ENCODE results near the gene NRIP1.
A peak's percentile ranks its signal among the peaks of the same experiment; 100 is the strongest.

The NRIP1 gene

GRCh38 chr21:15054606-15055239 lies 10.1 kb downstream of the NRIP1 start:
- Histone ChIP-seq H3K4me1 (ENCODE audit: control insufficient read depth, insufficient read depth, low read depth, low read length) (peaks cover 3% of the 10 kb centered on the region), H3K4me3 (ENCODE audit: insufficient read depth in 1 of 2, low read depth in 1 of 2, low read length in 2 of 2) (no peak overlapping the region), H3K4ac (ENCODE audit: low read depth in 1 of 2, low read length in 2 of 2) (no peak overlapping the region), H2BK5ac (ENCODE audit: low read depth, low read length, poor library complexity, severe bottlenecking) (no peak overlapping the region), H3K18ac (ENCODE audit: low read depth in 1 of 2, low read length in 2 of 2) (no peak overlapping the region), H3K9me3 (ENCODE audit: control insufficient read depth, low read length) (no peaks in the 10 kb centered on the region), H3K9ac (ENCODE audit: low read length) (no peak overlapping the region), H3K36me3 (ENCODE audit: control insufficient read depth in 1 of 2, insufficient read depth in 2 of 2, low read depth in 1 of 2, low read length in 2 of 2) (no peaks in the 10 kb centered on the region), H2AK5ac (ENCODE audit: low read length, severe bottlenecking) (no peak overlapping the region), H4K8ac (ENCODE audit: low read length) (no peak overlapping the region), H3K23ac (ENCODE audit: low read length in 2 of 2) (no peak overlapping the region), H2BK120ac (ENCODE audit: low read depth, low read length) (no peak overlapping the region), H3K27ac (ENCODE audit: low read length, poor library complexity, severe bottlenecking) (no peak overlapping the region), H3K4me2 (ENCODE audit: low read length, poor library complexity, severe bottlenecking) (no peak overlapping the region), H3K14ac (ENCODE audit: low read length in 2 of 2) (no peak overlapping the region), H3K27me3 (ENCODE audit: control insufficient read depth in 1 of 2, insufficient read depth in 1 of 2, low read length in 2 of 2) (no peaks in the 10 kb centered on the region), H3K79me1 (replicated peaks; ENCODE audit: low read length, poor library complexity, severe bottlenecking) (no peaks in the 10 kb centered on the region), H4K91ac (ENCODE audit: low read length) (no peak overlapping the region), H2AFZ (ENCODE audit: low read depth, low read length) (no peak overlapping the region), H2BK15ac (ENCODE audit: low read depth, poor library complexity, severe bottlenecking) (no peak overlapping the region), H2BK12ac (ENCODE audit: low read length in 2 of 2) (no peak overlapping the region)
- no peak for DNase-seq
- 92% methylated on average over 3 of the region's 4 CpGs for WGBS

GRCh38 chr21:15054089-15054488 lies 10.7 kb downstream of the NRIP1 start:
- no peak for DNase-seq
- Histone ChIP-seq H3K4me2 (ENCODE audit: low read length, poor library complexity, severe bottlenecking) (no peak overlapping the region), H3K4ac (ENCODE audit: low read depth in 1 of 2, low read length in 2 of 2) (no peak overlapping the region), H3K23ac (ENCODE audit: low read length in 2 of 2) (no peak overlapping the region), H3K4me3 (ENCODE audit: insufficient read depth in 1 of 2, low read depth in 1 of 2, low read length in 2 of 2) (no peak overlapping the region), H3K18ac (ENCODE audit: low read depth in 1 of 2, low read length in 2 of 2) (no peak overlapping the region), H3K4me1 (ENCODE audit: control insufficient read depth, insufficient read depth, low read depth, low read length) (peaks cover 3% of the 10 kb centered on the region), H2BK12ac (ENCODE audit: low read length in 2 of 2) (no peak overlapping the region), H3K14ac (ENCODE audit: low read length in 2 of 2) (no peak overlapping the region), H4K8ac (ENCODE audit: low read length) (no peak overlapping the region), H2AFZ (ENCODE audit: low read depth, low read length) (no peak overlapping the region), H4K91ac (ENCODE audit: low read length) (no peak overlapping the region), H3K79me1 (replicated peaks; ENCODE audit: low read length, poor library complexity, severe bottlenecking) (no peaks in the 10 kb centered on the region), H3K9me3 (ENCODE audit: control insufficient read depth, low read length) (no peaks in the 10 kb centered on the region), H2BK5ac (ENCODE audit: low read depth, low read length, poor library complexity, severe bottlenecking) (peak overlapping the region; percentile 10), H2BK15ac (ENCODE audit: low read depth, poor library complexity, severe bottlenecking) (no peak overlapping the region), H3K27me3 (ENCODE audit: control insufficient read depth in 1 of 2, insufficient read depth in 1 of 2, low read length in 2 of 2) (no peaks in the 10 kb centered on the region), H2AK5ac (ENCODE audit: low read length, severe bottlenecking) (no peak overlapping the region), H2BK120ac (ENCODE audit: low read depth, low read length) (no peak overlapping the region), H3K27ac (ENCODE audit: low read length, poor library complexity, severe bottlenecking) (no peak overlapping the region), H3K36me3 (ENCODE audit: control insufficient read depth in 1 of 2, insufficient read depth in 2 of 2, low read depth in 1 of 2, low read length in 2 of 2) (no peaks in the 10 kb centered on the region), H3K9ac (ENCODE audit: low read length) (no peak overlapping the region)
- 20% methylated on average over 1 of the region's 4 CpGs for WGBS

GRCh38 chr21:15053500-15053899 lies 11.3 kb downstream of the NRIP1 start:
- no peaks in the 10 kb centered on the region for H3K9me3 ChIP-seq (ENCODE audit: control insufficient read depth, low read length)
- WGBS = no CpG with 5 or more reads among the region's 1 CpG
- H3K4me1 ChIP-seq (ENCODE audit: control insufficient read depth, insufficient read depth, low read depth, low read length) = peaks cover 3% of the 10 kb centered on the region
- H2BK12ac ChIP-seq (ENCODE audit: low read length in 2 of 2) = no peak overlapping the region
- H3K4me3 ChIP-seq (ENCODE audit: insufficient read depth in 1 of 2, low read depth in 1 of 2, low read length in 2 of 2) = no peak overlapping the region
- H3K4ac ChIP-seq (ENCODE audit: low read depth in 1 of 2, low read length in 2 of 2) = no peak overlapping the region
- H4K91ac ChIP-seq (ENCODE audit: low read length) = no peak overlapping the region
- H2AFZ ChIP-seq (ENCODE audit: low read depth, low read length) = no peak overlapping the region
- no peak overlapping the region for H3K4me2 ChIP-seq (ENCODE audit: low read length, poor library complexity, severe bottlenecking)
- H3K36me3 ChIP-seq (ENCODE audit: control insufficient read depth in 1 of 2, insufficient read depth in 2 of 2, low read depth in 1 of 2, low read length in 2 of 2) = no peaks in the 10 kb centered on the region
- H3K18ac ChIP-seq (ENCODE audit: low read depth in 1 of 2, low read length in 2 of 2) = no peak overlapping the region
- H3K14ac ChIP-seq (ENCODE audit: low read length in 2 of 2) = no peak overlapping the region
- H4K8ac ChIP-seq (ENCODE audit: low read length) = no peak overlapping the region
- DNase-seq = no peak
- no peaks in the 10 kb centered on the region for H3K79me1 ChIP-seq (replicated peaks; ENCODE audit: low read length, poor library complexity, severe bottlenecking)
- no peak overlapping the region for H2BK15ac ChIP-seq (ENCODE audit: low read depth, poor library complexity, severe bottlenecking)
- no peak overlapping the region for H3K27ac ChIP-seq (ENCODE audit: low read length, poor library complexity, severe bottlenecking)
- H2BK5ac ChIP-seq (ENCODE audit: low read depth, low read length, poor library complexity, severe bottlenecking) = no peak overlapping the region
- no peak overlapping the region for H2BK120ac ChIP-seq (ENCODE audit: low read depth, low read length)
- no peaks in the 10 kb centered on the region for H3K27me3 ChIP-seq (ENCODE audit: control insufficient read depth in 1 of 2, insufficient read depth in 1 of 2, low read length in 2 of 2)
- no peak overlapping the region for H2AK5ac ChIP-seq (ENCODE audit: low read length, severe bottlenecking)
- no peak overlapping the region for H3K9ac ChIP-seq (ENCODE audit: low read length)
- no peak overlapping the region for H3K23ac ChIP-seq (ENCODE audit: low read length in 2 of 2)

DNA sequence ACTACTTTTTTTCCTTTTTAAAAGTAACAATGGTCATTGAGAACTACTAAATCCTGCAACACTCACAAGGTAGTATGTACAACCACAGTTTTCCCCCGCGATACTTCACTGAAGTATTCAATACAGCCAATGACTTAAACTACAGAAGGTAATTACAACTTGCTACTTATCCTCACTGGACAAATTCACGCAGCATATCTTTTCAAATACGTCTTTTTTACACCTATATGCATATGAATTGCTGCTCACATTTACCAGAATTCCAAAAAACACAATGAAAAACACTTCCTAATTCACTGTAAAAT lies 12.4 kb downstream of the NRIP1 start:
- Histone ChIP-seq H3K79me1 (replicated peaks; ENCODE audit: low read length, poor library complexity, severe bottlenecking) (no peaks in the 10 kb centered on the region), H3K14ac (ENCODE audit: low read length in 2 of 2) (no peak overlapping the region), H2AFZ (ENCODE audit: low read depth, low read length) (no peak overlapping the region), H2BK12ac (ENCODE audit: low read length in 2 of 2) (no peak overlapping the region), H4K8ac (ENCODE audit: low read length) (no peak overlapping the region), H3K9me3 (ENCODE audit: control insufficient read depth, low read length) (no peaks in the 10 kb centered on the region), H3K23ac (ENCODE audit: low read length in 2 of 2) (no peak overlapping the region), H2AK5ac (ENCODE audit: low read length, severe bottlenecking) (no peak overlapping the region), H3K18ac (ENCODE audit: low read depth in 1 of 2, low read length in 2 of 2) (no peak overlapping the region), H3K27ac (ENCODE audit: low read length, poor library complexity, severe bottlenecking) (peak overlapping the region; percentile 56), H3K4me3 (ENCODE audit: insufficient read depth in 1 of 2, low read depth in 1 of 2, low read length in 2 of 2) (peak overlapping the region in 1 of 2 experiments; percentile 40), H3K4ac (ENCODE audit: low read depth in 1 of 2, low read length in 2 of 2) (no peak overlapping the region), H4K91ac (ENCODE audit: low read length) (no peak overlapping the region), H2BK15ac (ENCODE audit: low read depth, poor library complexity, severe bottlenecking) (no peak overlapping the region), H3K4me1 (ENCODE audit: control insufficient read depth, insufficient read depth, low read depth, low read length) (peaks cover 3% of the 10 kb centered on the region), H3K27me3 (ENCODE audit: control insufficient read depth in 1 of 2, insufficient read depth in 1 of 2, low read length in 2 of 2) (no peaks in the 10 kb centered on the region), H3K9ac (ENCODE audit: low read length) (peak overlapping the region; percentile 38), H2BK5ac (ENCODE audit: low read depth, low read length, poor library complexity, severe bottlenecking) (no peak overlapping the region), H3K36me3 (ENCODE audit: control insufficient read depth in 1 of 2, insufficient read depth in 2 of 2, low read depth in 1 of 2, low read length in 2 of 2) (no peaks in the 10 kb centered on the region), H2BK120ac (ENCODE audit: low read depth, low read length) (no peak overlapping the region), H3K4me2 (ENCODE audit: low read length, poor library complexity, severe bottlenecking) (peak overlapping the region; percentile 27)
- no peak for DNase-seq
- WGBS = 90% methylated on average over 4 of the region's 4 CpGs

All from mesenchymal stem cell (in vitro differentiated cells and primary cell).